Ishikawa (cell line): ENCODE measurements around the gene ARFGAP1.

Experiments
- CEBPB ChIP-seq: IDR thresholded peaks from 2 replicates; pipeline ENCODE4 v1.6.1; 2012
- CREB1 ChIP-seq: IDR thresholded peaks from 2 replicates; pipeline ENCODE4 v1.6.1; 2012; ENCODE audit warnings: low read depth
- EGR1 ChIP-seq: IDR thresholded peaks from 2 replicates; pipeline ENCODE4 v1.6.1; 2012
- EP300 ChIP-seq: IDR thresholded peaks from 2 replicates; pipeline ENCODE4 v1.6.1; 2012; ENCODE audit warnings: borderline replicate concordance
- FOXM1 ChIP-seq: IDR thresholded peaks from 2 replicates; pipeline ENCODE4 v1.6.1; 2012; ENCODE audit warnings: low read depth, borderline replicate concordance
- MAX ChIP-seq: IDR thresholded peaks from 2 replicates; pipeline ENCODE4 v1.6.1; 2012
- NFIC ChIP-seq: IDR thresholded peaks from 2 replicates; pipeline ENCODE4 v1.6.1; 2012
- RAD21 ChIP-seq: IDR thresholded peaks from 2 replicates; pipeline ENCODE4 v1.6.1; 2012; ENCODE audit warnings: low read depth
- REST ChIP-seq: IDR thresholded peaks from 2 replicates; pipeline ENCODE4 v1.6.1; 2012; ENCODE audit warnings: low read depth, mild to moderate bottlenecking
- TAF1 ChIP-seq: IDR thresholded peaks from 2 replicates; pipeline ENCODE4 v1.6.1; 2012; ENCODE audit warnings: low read depth, mild to moderate bottlenecking
- TCF12 ChIP-seq: IDR thresholded peaks from 2 replicates; pipeline ENCODE4 v1.6.1; 2012; ENCODE audit warnings: low read depth
- TEAD4 ChIP-seq: IDR thresholded peaks from 2 replicates; pipeline ENCODE4 v1.6.1; 2012
- USF1 ChIP-seq: IDR thresholded peaks from 2 replicates; pipeline ENCODE4 v1.6.1; 2012
- YY1 ChIP-seq: IDR thresholded peaks from 2 replicates; pipeline ENCODE4 v1.6.1; 2012; ENCODE audit warnings: low read depth
- ZBTB7A ChIP-seq: IDR thresholded peaks from 2 replicates; pipeline ENCODE4 v1.6.1; 2012; ENCODE audit warnings: low read depth

The ARFGAP1 gene

GRCh38 chr20:63315731-63316491, 43.3 kb downstream of the ARFGAP1 start:
- no peak for TF ChIP-seq FOXM1
- TF ChIP-seq NFIC = no peak
- no peak for TF ChIP-seq REST
- TF ChIP-seq EP300 = no peak
- TF ChIP-seq USF1 = no peak
- no peak for TF ChIP-seq CEBPB
- TF ChIP-seq TEAD4 = no peak
- TF ChIP-seq MAX = no peak
- no peak for TF ChIP-seq TAF1
- no peak for TF ChIP-seq EGR1
- no peak for TF ChIP-seq CREB1

GRCh38 chr20:63316502-63316921, 43.9 kb downstream of the ARFGAP1 start:
- TF ChIP-seq NFIC (no peak), CREB1 (no peak), EGR1 (no peak), EP300 (no peak), FOXM1 (no peak), REST (no peak), TAF1 (no peak), TEAD4 (no peak), ZBTB7A (no peak), YY1 (no peak), MAX (no peak)

GRCh38 chr20:63317061-63317460, 44.4 kb downstream of the ARFGAP1 start:
- TF ChIP-seq TEAD4 (no peak), USF1 (no peak), TAF1 (no peak), FOXM1 (no peak), REST (no peak), CEBPB (no peak), RAD21 (no peak), EP300 (no peak), MAX (no peak), ZBTB7A (no peak), EGR1 (no peak), TCF12 (no peak), NFIC (no peak), YY1 (no peak), CREB1 (no peak)

- no peak for TF ChIP-seq RAD21
- TF ChIP-seq CREB1 = no peak
- TF ChIP-seq USF1 = no peak
- TF ChIP-seq CEBPB = no peak
- TF ChIP-seq FOXM1 = no peak
- no peak for TF ChIP-seq NFIC
- no peak for TF ChIP-seq EP300
Observed at GRCh38 chr20:63317601-63318291, 45.1 kb downstream of the ARFGAP1 start.
